HG03439 (cell line): ENCODE measurements around the gene BOLL.
"Not testable (repeated sequence)": the region's sequence is repeated elsewhere in the genome, so short reads cannot be mapped to it uniquely, and the experiment has no call there.

Experiments
- ATAC-seq: cut with Tn5 transposase; IDR thresholded peaks from one replicate; pipeline ENCODE4 v1.9.1; 2021; ENCODE audit warnings: mild to moderate bottlenecking, moderate library complexity; ENCODE audit not compliant: unreplicated experiment

BOLL gene

GRCh38 chr2:197707316-197708213, 77.6 kb downstream of the BOLL start:
- no peak for ATAC-seq

- no peak for ATAC-seq
Measured at GRCh38 chr2:197706839-197707207, 78.3 kb downstream of the BOLL start.

GRCh38 chr2:197705912-197706838, 78.9 kb downstream of the BOLL start:
- ATAC-seq: peak; percentile 2

- peak; percentile 82 for ATAC-seq
Measured at GRCh38 chr2:197705121-197705911, 79.8 kb downstream of the BOLL start, which contains the start of gene MARS2. TSS of gene MARS2 (plus strand) at chr2:197705369. CDS start at chr2:197705406, 37 bp downstream.

GRCh38 chr2:197704434-197705120, 80.5 kb downstream of the BOLL start:
- peak; percentile 30 for ATAC-seq

- no peak for ATAC-seq
Measured at GRCh38 chr2:197700960-197701359, 84.2 kb downstream of the BOLL start.

- not testable (repeated sequence) for ATAC-seq
Measured at GRCh38 chr2:197699724-197700123, 85.4 kb downstream of the BOLL start.

- ATAC-seq: not testable (repeated sequence)
Measured at GRCh38 chr2:197696571-197696970, 88.5 kb downstream of the BOLL start.

- ATAC-seq: not testable (repeated sequence)
Measured at GRCh38 chr2:197695971-197696370, 89.1 kb downstream of the BOLL start.

- ATAC-seq: not testable (repeated sequence)
Measured at GRCh38 chr2:197695206-197695605, 89.9 kb downstream of the BOLL start.

- ATAC-seq: no peak
Measured at GRCh38 chr2:197677483-197677882, 107.6 kb downstream of the BOLL start.

- no peak for ATAC-seq
Measured at GRCh38 chr2:197677056-197677455, 108.1 kb downstream of the BOLL start.
